Chondrocyte (in vitro differentiated cells): ENCODE results near the gene FAM53B. TPM values are rescaled to one million over a fixed set of nuclear protein-coding genes. Genes with fewer than 3 reads are reported as not detected.

Experiments used
- DNase-seq: peaks from one replicate; pipeline ENCODE4 v3.0.0; 2021; ENCODE audit warnings: mixed read lengths, low spot score
- H3K27ac Mint-ChIP-seq: one replicate; pipeline ENCODE4 v1.8.0; 2021; ENCODE audit warnings: mild to moderate bottlenecking, moderate library complexity, mixed read lengths; ENCODE audit not compliant: unreplicated experiment
- H3K27me3 Mint-ChIP-seq: 2 replicates; pipeline ENCODE4 v1.8.0; 2021; ENCODE audit warnings: low read depth, mixed read lengths
- H3K36me3 Mint-ChIP-seq: 2 replicates; pipeline ENCODE4 v1.8.0; 2021; ENCODE audit warnings: low read depth, mixed read lengths
- H3K4me1 Mint-ChIP-seq: 2 replicates; pipeline ENCODE4 v1.8.0; 2021; ENCODE audit warnings: low read depth, mild to moderate bottlenecking, mixed read lengths
- H3K4me3 Mint-ChIP-seq: one replicate; pipeline ENCODE4 v1.8.0; 2021; ENCODE audit warnings: mild to moderate bottlenecking, moderate library complexity, mixed read lengths; ENCODE audit not compliant: unreplicated experiment
- H3K9me3 Mint-ChIP-seq: 2 replicates; pipeline ENCODE4 v1.8.0; 2021; ENCODE audit warnings: low read depth, mixed read lengths
- CTCF ChIP-seq: fragments of 200-600 bp; sonication (generic); IDR thresholded peaks from 2 replicates; pipeline ENCODE4 v1.5.0; 2021; ENCODE audit warnings: antibody characterized with exemption, mild to moderate bottlenecking, moderate library complexity
- total RNA-seq: library from RNA; stranded (reverse); gene quantifications from 3 replicates; pipeline ENCODE4 v1.2.1, GENCODE V29; 2021

Gene FAM53B
- total RNA-seq, 1 donor from 2014 or later: 16.1 TPM

DNA sequence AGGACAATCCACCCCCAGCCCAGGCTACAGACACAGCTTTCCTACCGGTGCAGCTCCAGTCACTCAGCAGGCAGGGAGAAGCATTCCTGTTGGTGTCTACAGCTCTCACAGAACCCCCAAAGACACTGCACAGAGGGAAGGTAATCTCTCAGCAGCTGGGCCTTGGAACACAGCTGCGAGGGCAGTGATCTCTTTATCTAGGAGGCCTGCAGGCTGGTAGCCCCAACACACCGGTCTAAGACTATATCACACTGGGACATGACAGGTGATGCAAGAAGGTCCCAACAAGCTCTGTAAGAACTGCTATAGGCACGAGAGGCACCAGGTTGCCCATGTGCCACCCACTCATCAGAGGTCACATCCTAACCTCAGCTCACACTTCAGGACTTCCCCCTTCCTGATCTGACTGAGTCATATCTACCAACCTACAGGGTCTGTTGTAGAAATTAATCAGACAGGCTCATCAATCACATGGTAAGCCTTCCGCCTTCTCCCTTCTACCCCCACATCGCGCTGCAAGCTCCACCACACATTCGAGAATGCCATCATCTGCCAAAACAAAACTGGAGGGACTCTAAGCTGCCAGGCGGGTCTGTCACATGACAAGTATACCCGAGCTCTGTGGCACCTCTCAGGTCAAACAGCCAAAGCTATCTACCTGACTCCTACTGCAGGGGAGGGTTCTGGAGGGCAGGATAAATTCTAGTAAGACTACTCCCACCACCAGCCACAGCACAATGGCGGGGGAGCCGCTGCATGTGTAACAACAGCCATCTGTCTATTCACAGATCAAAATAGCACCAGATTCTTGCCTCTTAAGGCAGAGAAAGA is 26.1 kb downstream of the FAM53B start:
- no peak for DNase-seq

GRCh38 chr10:124717041-124717757 is 27.0 kb downstream of the FAM53B start:
- no peak overlapping the region for H3K27ac Mint-ChIP-seq
- DNase-seq: no peak
- no peaks in the 10 kb centered on the region for H3K9me3 Mint-ChIP-seq
- no peaks in the 10 kb centered on the region for H3K4me1 Mint-ChIP-seq
- H3K36me3 Mint-ChIP-seq: no peaks in the 10 kb centered on the region
- H3K27me3 Mint-ChIP-seq: no peaks in the 10 kb centered on the region
- TF ChIP-seq CTCF: no peak
- H3K4me3 Mint-ChIP-seq: no peak overlapping the region

More for the DNA sequence above, 26.1 kb downstream of the FAM53B start:
- no peaks in the 10 kb centered on the region for H3K9me3 Mint-ChIP-seq
- TF ChIP-seq CTCF: no peak
- H3K4me1 Mint-ChIP-seq: peaks cover 9% of the 10 kb centered on the region
- H3K27ac Mint-ChIP-seq: no peak overlapping the region
- no peak overlapping the region for H3K4me3 Mint-ChIP-seq
- no peaks in the 10 kb centered on the region for H3K36me3 Mint-ChIP-seq
- no peaks in the 10 kb centered on the region for H3K27me3 Mint-ChIP-seq

DNA sequence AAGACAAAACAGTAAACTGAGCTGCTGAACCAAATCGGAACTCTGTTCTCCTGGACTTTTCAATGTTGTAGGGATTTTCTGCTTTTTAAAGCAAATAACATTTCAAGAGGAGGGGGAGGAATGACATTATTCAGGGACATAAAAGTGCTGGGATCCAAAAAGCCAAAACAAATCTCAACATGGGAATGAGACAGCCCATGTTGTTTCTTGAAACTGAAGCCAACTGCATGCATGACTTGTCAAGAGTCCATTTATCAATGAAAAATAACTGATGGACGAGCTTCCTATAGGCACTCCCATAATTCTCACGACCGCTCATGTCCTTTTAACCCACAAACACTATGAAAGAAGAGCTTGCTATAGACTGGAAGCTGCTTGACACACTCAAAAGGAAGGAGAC is 27.8 kb downstream of the FAM53B start:
- Mint-ChIP-seq H3K27me3 (no peaks in the 10 kb centered on the region), H3K4me1 (no peaks in the 10 kb centered on the region), H3K27ac (no peak overlapping the region), H3K36me3 (no peaks in the 10 kb centered on the region), H3K9me3 (no peaks in the 10 kb centered on the region), H3K4me3 (no peak overlapping the region)
- TF ChIP-seq CTCF: no peak
- no peak for DNase-seq

DNA sequence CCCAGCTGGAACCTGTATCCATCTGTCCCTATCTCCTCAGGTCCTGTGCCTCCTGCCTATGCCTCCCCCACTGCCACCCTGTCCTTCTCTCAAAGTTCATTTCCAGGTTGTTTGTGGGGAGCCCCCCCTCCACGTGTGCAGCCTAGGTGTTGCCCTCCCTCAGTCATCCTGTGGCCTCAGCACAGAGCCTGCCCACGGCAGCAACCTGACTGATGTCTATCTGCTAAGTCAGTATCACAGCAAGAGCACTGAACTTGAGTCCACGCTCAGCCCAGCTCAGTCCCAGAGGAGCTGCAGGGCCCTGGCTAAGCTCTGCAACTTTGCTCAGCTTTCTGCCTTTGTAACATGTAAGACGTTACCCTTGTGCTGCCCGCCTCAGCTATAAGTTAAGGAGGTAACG is 28.7 kb downstream of the FAM53B start:
- no peak overlapping the region for H3K4me3 Mint-ChIP-seq
- no peaks in the 10 kb centered on the region for H3K36me3 Mint-ChIP-seq
- no peak for TF ChIP-seq CTCF
- H3K27ac Mint-ChIP-seq: no peak overlapping the region
- peaks cover 3% of the 10 kb centered on the region for H3K4me1 Mint-ChIP-seq
- H3K9me3 Mint-ChIP-seq: no peaks in the 10 kb centered on the region
- DNase-seq: no peak
- H3K27me3 Mint-ChIP-seq: no peaks in the 10 kb centered on the region

DNA sequence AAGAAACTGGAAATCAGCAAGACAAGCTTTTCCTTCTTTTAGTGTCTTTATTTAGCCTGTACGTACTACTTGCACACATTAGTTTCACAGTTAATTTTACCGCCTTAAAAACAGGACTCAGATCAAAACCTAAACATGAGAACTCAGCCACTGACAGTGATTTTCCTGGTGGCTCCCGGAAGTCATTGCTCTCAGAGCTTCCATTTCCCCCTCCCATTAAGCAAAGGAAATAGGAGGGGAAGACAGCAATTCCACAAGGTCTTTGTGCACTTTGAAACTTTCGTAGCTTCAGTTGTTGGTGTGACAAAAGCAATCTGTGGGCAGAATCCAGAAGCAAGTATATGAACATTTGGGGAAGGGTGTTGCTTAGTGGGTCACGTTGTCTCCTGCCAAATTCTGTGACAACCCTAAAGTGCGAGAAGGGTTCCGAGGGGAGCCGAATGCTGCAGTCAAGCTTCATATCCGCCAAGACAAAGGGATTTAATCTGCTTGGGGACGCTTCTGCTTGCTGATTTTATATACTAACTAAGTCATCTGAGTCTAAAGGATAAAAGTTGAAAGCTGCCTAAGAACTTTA is 30.4 kb downstream of the FAM53B start:
- Mint-ChIP-seq H3K4me3 (no peak overlapping the region), H3K4me1 (peaks cover 14% of the 10 kb centered on the region), H3K27me3 (no peaks in the 10 kb centered on the region), H3K9me3 (no peaks in the 10 kb centered on the region), H3K27ac (no peak overlapping the region), H3K36me3 (no peaks in the 10 kb centered on the region)
- no peak for TF ChIP-seq CTCF
- DNase-seq: no peak
